Glomerular endothelial cell (primary cell): ENCODE results near the gene TSPAN15. TPM values are rescaled to one million over a fixed set of nuclear protein-coding genes. Genes with fewer than 3 reads are reported as not detected.

Experiments used
- DNase-seq: peaks from one replicate; pipeline ENCODE4 v3.0.0-alpha.2; 2011; ENCODE audit warnings: low read depth, low spot score; ENCODE audit errors: extremely low read depth
- total RNA-seq: library from RNA; depleted of rRNA; stranded (reverse); fragments of >200 nt; gene quantifications from 2 replicates; pipeline ENCODE4 v1.2.3, GENCODE V29; 2015

Gene TSPAN15
- total RNA-seq: 189 and 426 TPM in 2 replicates

GRCh38 chr10:69451209-69451783, at the start of gene TSPAN15:
Gene TSPAN15, plus strand, starts transcription at chr10:69451465. Its CDS starts 130 bp downstream, at chr10:69451595.
- no peak for DNase-seq

DNA sequence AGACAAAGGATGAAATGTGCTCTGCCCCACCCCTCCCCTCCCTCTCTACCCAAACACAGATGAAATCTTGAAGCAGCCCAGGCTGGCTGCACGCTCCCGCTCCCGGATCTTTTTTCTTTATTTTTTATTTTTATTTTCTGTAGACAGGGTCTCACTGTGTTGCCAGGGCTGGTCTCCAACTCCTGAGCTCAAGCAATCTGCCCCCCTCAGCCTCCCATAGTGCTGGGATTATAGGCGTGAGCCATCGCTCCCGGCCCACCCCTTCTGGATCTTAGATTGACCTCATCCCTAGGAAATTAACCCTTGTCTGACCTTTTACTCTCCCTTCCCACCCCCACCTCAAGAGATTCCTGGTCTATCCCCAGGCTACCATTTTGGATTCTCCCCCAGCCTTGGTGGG, 48.9 kb upstream of the TSPAN15 start:
- DNase-seq: no peak

GRCh38 chr10:69403066-69403465, 48.2 kb upstream of the TSPAN15 start:
- no peak for DNase-seq

- no peak for DNase-seq
These were observed 47.7 kb upstream of the TSPAN15 start for GRCh38 chr10:69403519-69403918.

GRCh38 chr10:69404786-69405185, 46.5 kb upstream of the TSPAN15 start:
- DNase-seq: no peak

DNA sequence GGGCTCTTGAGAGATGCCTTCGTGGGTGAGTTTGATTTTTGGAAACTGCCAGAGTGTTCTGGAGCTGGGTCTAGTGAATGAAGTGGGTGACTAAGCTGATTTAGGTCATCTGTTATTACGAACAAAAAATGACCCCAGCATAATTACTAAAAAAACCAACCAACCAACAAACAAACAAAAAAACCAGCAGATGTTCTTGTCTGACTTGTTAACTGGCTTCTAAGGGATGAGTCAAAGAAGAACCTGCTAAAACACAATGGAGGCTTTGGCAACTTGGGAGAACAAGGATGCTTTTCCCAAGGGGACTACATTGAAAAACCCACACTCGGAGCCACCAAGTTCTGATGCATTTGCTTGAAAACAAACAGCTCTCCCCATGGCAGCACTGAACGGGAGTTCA, 46.0 kb upstream of the TSPAN15 start:
- DNase-seq: no peak

DNA sequence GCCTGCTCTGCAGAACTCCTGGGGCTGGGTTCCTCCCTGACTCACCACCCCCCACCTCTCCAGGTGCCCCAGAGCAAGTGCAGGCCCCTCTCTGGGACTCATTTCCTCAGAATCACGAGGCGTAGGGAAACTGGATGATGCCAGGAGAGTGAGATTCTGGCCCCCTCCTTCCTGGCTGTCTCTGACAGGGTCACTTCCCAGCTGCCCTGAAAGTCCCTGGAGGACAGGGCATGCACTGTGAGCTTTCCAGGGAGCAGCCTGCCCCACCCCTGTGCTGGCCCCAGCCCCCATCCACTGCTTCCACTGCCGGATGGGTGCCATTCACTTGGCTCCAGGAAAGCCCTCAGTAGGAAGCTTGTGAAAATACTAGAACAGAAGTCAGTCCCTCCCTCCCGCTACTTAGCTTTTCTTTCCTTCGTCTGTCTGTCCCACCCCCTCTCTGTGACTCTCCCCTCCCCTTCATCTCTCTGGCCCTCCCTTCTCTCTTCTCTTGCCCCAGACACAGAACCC, 44.9 kb upstream of the TSPAN15 start:
- no peak for DNase-seq

GRCh38 chr10:69406816-69407580, 44.3 kb upstream of the TSPAN15 start:
- DNase-seq: no peak

DNA sequence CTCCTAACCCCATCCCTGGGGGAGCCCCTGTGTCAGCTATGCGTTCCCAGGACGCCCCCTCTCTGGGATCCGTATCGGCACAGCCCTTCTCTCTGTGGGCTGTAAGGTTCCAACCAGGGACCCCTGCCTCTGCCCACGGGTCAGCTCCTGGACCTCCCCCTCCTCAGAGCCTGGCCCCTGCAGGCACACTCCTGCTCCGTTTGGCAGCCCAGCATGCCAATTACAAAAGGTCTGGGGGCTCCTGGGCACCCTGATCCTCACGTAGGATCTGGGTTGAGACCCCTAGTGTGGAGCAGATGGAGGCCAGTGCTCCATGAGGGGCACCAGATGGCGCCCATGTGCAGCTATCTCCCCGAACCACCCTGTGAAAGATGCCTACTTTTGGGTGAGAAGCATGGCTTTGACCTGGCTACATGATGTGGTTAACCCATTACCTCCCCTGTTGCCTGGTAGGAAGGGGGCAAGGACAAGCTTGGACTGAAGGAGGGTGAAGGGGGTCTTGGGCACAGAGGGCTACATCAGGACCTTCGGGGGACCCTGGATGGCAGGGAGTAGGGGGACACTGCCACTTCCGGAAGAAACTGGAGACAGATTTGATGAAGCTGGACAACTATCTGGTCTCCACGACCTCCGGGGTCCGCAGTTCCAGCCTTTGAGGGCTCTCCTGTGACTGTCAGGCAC, 43.5 kb upstream of the TSPAN15 start:
- no peak for DNase-seq

DNA sequence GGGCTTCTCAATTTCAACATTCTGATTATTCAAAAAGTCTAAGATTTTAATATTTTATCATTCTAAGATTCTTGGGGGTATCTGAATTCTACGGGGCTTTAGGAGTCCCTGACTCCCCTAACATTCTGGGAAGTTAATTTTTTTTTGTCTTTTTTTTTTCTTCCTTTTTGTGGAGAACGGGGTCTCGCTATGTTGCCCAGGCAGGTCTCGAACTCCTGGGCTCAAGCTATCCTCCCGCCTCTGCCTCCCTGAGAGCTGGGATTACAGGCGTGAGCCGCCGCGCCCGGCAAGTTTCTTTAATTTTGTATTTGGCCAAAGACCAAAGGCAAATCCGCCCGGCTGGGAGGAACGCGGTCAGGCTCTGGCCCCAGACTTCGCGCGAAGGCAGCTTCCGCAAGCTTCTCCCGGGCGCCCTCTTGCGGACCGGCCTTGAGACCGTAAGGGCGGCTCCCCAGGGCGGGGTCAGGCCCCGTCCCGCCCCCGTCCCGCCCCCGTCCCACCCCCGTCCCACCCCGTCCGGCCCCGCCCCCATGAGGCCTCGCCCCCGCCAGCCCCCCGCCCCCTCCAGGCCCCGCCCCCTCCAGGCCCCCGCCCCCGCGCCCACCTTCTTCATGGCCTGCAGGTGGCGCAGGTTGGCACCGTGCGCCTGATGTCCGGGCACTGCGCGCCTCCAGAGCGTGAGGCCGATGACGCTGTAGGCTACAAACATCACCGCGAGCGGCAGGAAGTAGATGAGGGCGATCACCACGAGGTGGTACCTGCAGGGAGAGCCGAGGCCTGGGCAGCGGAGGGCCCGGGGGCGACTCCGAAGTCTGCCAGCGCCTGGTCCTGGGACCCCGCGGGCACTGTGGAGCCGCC, 42.7 kb upstream of the TSPAN15 start:
- DNase-seq: no peak

GRCh38 chr10:69409176-69409495, 42.1 kb upstream of the TSPAN15 start:
- DNase-seq: no peak

GRCh38 chr10:69409968-69410367, 41.3 kb upstream of the TSPAN15 start:
- DNase-seq: no peak

DNA sequence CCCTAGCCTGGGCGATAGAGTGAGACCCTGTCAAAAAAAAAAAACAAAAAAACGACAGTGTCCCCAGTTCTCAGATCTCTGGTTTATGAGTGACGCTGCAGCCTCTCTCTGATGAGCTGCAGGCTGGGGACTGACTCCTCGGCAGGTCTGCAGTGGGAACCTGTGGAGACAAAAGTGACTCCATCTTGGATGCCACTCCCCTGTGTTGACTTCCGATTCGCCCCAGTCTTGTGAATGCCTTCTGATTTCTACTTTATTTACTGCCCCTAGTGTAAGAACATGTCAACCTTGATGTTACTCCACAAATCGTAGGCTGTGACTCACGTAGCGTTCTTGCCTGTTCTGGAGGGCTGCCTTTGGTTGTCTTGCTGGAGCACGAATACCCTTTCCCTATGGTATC, 40.8 kb upstream of the TSPAN15 start:
- no peak for DNase-seq

DNA sequence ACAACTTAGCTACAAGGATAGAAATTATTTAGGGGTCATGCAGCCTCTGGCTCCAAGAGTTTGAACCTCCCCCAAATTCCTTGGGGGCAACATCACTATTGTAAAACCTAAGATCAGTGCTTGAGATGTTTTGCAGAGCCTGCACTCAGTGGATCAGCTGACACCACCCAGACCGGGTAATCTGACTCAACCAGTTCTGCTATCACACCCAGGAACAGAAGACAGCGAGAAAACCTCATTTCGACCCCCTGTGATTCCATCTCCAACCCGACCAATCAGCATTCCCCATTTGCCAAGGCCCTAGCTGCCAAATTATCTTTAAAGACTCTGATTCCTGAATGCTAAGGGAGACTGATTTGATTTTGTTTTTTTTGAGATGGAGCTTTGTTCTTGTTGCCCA, 39.8 kb upstream of the TSPAN15 start:
- no peak for DNase-seq

- no peak for DNase-seq
These were observed 39.0 kb upstream of the TSPAN15 start for GRCh38 chr10:69412232-69412790.

- DNase-seq: no peak
These were observed 37.9 kb upstream of the TSPAN15 start for GRCh38 chr10:69413221-69413865.

- DNase-seq: no peak
These were observed 36.9 kb upstream of the TSPAN15 start for GRCh38 chr10:69414036-69415018.

DNA sequence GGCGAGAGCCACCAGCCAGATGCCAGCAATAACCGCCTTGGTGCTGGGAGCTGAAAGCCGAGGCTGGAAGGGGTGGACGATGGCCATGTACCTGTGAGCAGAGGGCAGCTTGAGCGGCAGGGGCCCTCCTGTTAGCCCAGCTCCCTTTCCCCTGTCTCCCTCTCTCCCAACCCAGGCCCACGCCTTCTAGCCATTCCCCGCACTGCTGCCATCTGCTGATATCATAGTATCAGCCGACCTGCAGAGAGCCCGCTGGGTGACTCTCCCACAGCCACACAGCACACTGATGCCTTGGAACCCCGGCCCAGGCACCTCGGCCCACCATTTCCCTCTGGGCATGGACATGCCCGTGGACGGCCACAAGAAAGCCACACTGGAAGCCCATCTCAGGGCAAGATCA, 36.2 kb upstream of the TSPAN15 start:
- no peak for DNase-seq

DNA sequence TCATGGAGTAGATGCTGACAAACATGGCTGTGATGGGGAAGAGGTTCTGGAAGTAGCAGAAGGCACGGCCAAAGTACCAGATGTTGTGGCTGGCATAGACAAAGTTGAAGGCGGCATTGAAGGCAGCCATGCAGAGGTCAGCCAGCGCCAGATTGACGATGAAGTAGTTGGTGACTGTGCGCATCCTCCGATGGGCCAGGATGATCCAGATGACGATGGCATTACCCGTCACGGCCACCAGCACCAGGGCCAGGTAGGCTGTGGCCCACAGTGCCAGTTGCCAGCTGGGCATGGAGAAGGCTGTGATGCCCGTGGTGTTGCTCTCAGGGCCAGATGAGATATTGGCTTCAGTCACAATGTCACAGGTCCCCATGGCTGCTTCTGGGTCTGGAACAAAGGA, 35.3 kb upstream of the TSPAN15 start:
- no peak for DNase-seq
